Measurements from ENCODE around the gene OBP2A. TPM values are rescaled to one million over a fixed set of nuclear protein-coding genes. Genes with fewer than 3 reads are reported as not detected.

Gene OBP2A
- total RNA-seq, 8 experiments from 2014 or later, result 0.29 to 18.3 (median 0.75) TPM; not detected in 4

GRCh38 chr9:135554718-135555117 lies 8.8 kb downstream of the OBP2A start:
- Histone ChIP-seq H3K4me3 (no peak overlapping the region), H3K4me1 (replicated peaks in 1 of 2) (no peaks in the 10 kb centered on the region), H3K27ac (no peak overlapping the region)
- peak in 1 of 8 experiments; percentile 10 for ATAC-seq (replicated peaks in 6 of 8)
- in situ Hi-C loops (cut with MboI; ENCODE audit: low pct_unique_long_range_greater_than_20kb in 2 of 9, low sequenced_read_pairs in 9 of 9, unreplicated experiment in 9 of 9), result no loop called here
- WGBS, 10 experiments, result 11 to 100% (median 65%) methylated on average over 1 to 4 of the region's 4 CpGs; no CpG with 5 or more reads in 2 of the 10 experiments

- H3K4me1 ChIP-seq (replicated peaks in 1 of 2), result no peaks in the 10 kb centered on the region
- in situ Hi-C loops (cut with MboI; ENCODE audit: low pct_unique_long_range_greater_than_20kb in 2 of 9, low sequenced_read_pairs in 9 of 9, unreplicated experiment in 9 of 9), result no loop called here
- WGBS, 10 experiments, result 33 to 85% (median 70%) methylated on average over 1 to 5 of the region's 5 CpGs; no CpG with 5 or more reads in 2 of the 10 experiments
- no peak overlapping the region for H3K27ac ChIP-seq
- ATAC-seq (replicated peaks in 6 of 8), result no peak
- no peak overlapping the region for H3K4me3 ChIP-seq
Observed at GRCh38 chr9:135555203-135555602, 9.3 kb downstream of the OBP2A start.

- H3K4me3 ChIP-seq, result no peak overlapping the region
- H3K27ac ChIP-seq, result no peak overlapping the region
- H3K4me1 ChIP-seq (replicated peaks in 1 of 2), result no peaks in the 10 kb centered on the region
- ATAC-seq (replicated peaks in 6 of 8), result no peak
- WGBS, 10 experiments, result 50 to 89% (median 72%) methylated on average over 2 to 16 of the region's 16 CpGs
- in situ Hi-C loops (cut with MboI; ENCODE audit: low pct_unique_long_range_greater_than_20kb in 2 of 9, low sequenced_read_pairs in 9 of 9, unreplicated experiment in 9 of 9), result no loop called here
Observed at GRCh38 chr9:135555910-135556309, 10.0 kb downstream of the OBP2A start.

- 18 to 93% (median 87%) methylated on average over 2 to 10 of the region's 11 CpGs; no CpG with 5 or more reads in 4 of the 10 experiments for WGBS, 10 experiments
- Histone ChIP-seq H3K4me1 (replicated peaks in 1 of 2) (no peaks in the 10 kb centered on the region), H3K27ac (no peak overlapping the region), H3K4me3 (no peak overlapping the region)
- peak in 2 of 8 experiments; percentile 47 to 87 for ATAC-seq (replicated peaks in 6 of 8)
- in situ Hi-C loops (cut with MboI; ENCODE audit: low pct_unique_long_range_greater_than_20kb in 2 of 9, low sequenced_read_pairs in 9 of 9, unreplicated experiment in 9 of 9), result no loop called here
Observed at GRCh38 chr9:135559606-135560005, 13.7 kb downstream of the OBP2A start.

- peak in 4 of 8 experiments; percentile 12 to 35 (median 26) for ATAC-seq (replicated peaks in 6 of 8)
- no peak within 1 kb of the TSS for H3K27ac ChIP-seq
- H3K4me1 ChIP-seq (replicated peaks in 1 of 2), result no peaks in the 10 kb centered on the region
- 45 to 100% (median 69%) methylated on average over 1 to 8 of the region's 20 CpGs; no CpG with 5 or more reads in 6 of the 10 experiments for WGBS, 10 experiments
- in situ Hi-C loops (cut with MboI; ENCODE audit: low pct_unique_long_range_greater_than_20kb in 2 of 9, low sequenced_read_pairs in 9 of 9, unreplicated experiment in 9 of 9), result no loop called here
- H3K4me3 ChIP-seq, result no peak within 1 kb of the TSS
Observed at GRCh38 chr9:135561391-135562234, 15.7 kb downstream of the OBP2A start, which contains the start of gene PAEP. Gene PAEP, plus strand, starts transcription at chr9:135561756.

GRCh38 chr9:135562235-135562745 lies 16.4 kb downstream of the OBP2A start:
- in situ Hi-C loops (cut with MboI; ENCODE audit: low pct_unique_long_range_greater_than_20kb in 2 of 9, low sequenced_read_pairs in 9 of 9, unreplicated experiment in 9 of 9), result no loop called here
- 75 to 96% (median 80%) methylated on average over 1 to 6 of the region's 17 CpGs; no CpG with 5 or more reads in 7 of the 10 experiments for WGBS, 10 experiments
- H3K27ac ChIP-seq, result no peak overlapping the region

GRCh38 chr9:135563039-135563476 lies 17.1 kb downstream of the OBP2A start:
- no CpG with 5 or more reads among the region's 1 CpG for WGBS, 10 experiments

More at GRCh38 chr9:135562235-135562745, 16.4 kb downstream of the OBP2A start:
- ATAC-seq (replicated peaks in 6 of 8), result no peak
- no peaks in the 10 kb centered on the region for H3K4me1 ChIP-seq (replicated peaks in 1 of 2)
- no peak overlapping the region for H3K4me3 ChIP-seq

GRCh38 chr9:135563858-135564257 lies 17.9 kb downstream of the OBP2A start:
- Histone ChIP-seq H3K27ac (no peak overlapping the region), H3K4me1 (replicated peaks in 1 of 2) (no peaks in the 10 kb centered on the region), H3K4me3 (no peak overlapping the region)
- ATAC-seq (replicated peaks in 6 of 8), result no peak
- 49 to 94% (median 61%) methylated on average over 2 to 5 of the region's 12 CpGs; no CpG with 5 or more reads in 3 of the 10 experiments for WGBS, 10 experiments
- in situ Hi-C loops (cut with MboI; ENCODE audit: low pct_unique_long_range_greater_than_20kb in 2 of 9, low sequenced_read_pairs in 9 of 9, unreplicated experiment in 9 of 9), result no loop called here

More at GRCh38 chr9:135563039-135563476, 17.1 kb downstream of the OBP2A start:
- H3K27ac ChIP-seq, result no peak overlapping the region
- H3K4me1 ChIP-seq (replicated peaks in 1 of 2), result no peaks in the 10 kb centered on the region
- H3K4me3 ChIP-seq, result no peak overlapping the region
- no peak for ATAC-seq (replicated peaks in 6 of 8)
- in situ Hi-C loops (cut with MboI; ENCODE audit: low pct_unique_long_range_greater_than_20kb in 2 of 9, low sequenced_read_pairs in 9 of 9, unreplicated experiment in 9 of 9), result no loop called here

GRCh38 chr9:135565141-135565628 lies 19.3 kb downstream of the OBP2A start:
- H3K4me3 ChIP-seq, result no peak overlapping the region
- in situ Hi-C loops (cut with MboI; ENCODE audit: low pct_unique_long_range_greater_than_20kb in 2 of 9, low sequenced_read_pairs in 9 of 9, unreplicated experiment in 9 of 9), result no loop called here
- WGBS, 10 experiments, result 80 to 100% (median 100%) methylated on average over 1 to 2 of the region's 9 CpGs; no CpG with 5 or more reads in 7 of the 10 experiments
- H3K27ac ChIP-seq, result no peak overlapping the region
- peak in 3 of 8 experiments; percentile 24 to 37 (median 25) for ATAC-seq (replicated peaks in 6 of 8)
- H3K4me1 ChIP-seq (replicated peaks in 1 of 2), result no peaks in the 10 kb centered on the region

- peak in 1 of 8 experiments; percentile 46 for ATAC-seq (replicated peaks in 6 of 8)
Observed at GRCh38 chr9:135565636-135566035, 19.7 kb downstream of the OBP2A start.

GRCh38 chr9:135566552-135566951 lies 20.6 kb downstream of the OBP2A start:
- WGBS, 10 experiments, result 40 to 87% (median 79%) methylated on average over 1 to 8 of the region's 10 CpGs; no CpG with 5 or more reads in 4 of the 10 experiments
- no peaks in the 10 kb centered on the region for H3K4me1 ChIP-seq (replicated peaks in 1 of 2)
- no peak for ATAC-seq (replicated peaks in 6 of 8)
- H3K4me3 ChIP-seq, result no peak overlapping the region
- in situ Hi-C loops (cut with MboI; ENCODE audit: low pct_unique_long_range_greater_than_20kb in 2 of 9, low sequenced_read_pairs in 9 of 9, unreplicated experiment in 9 of 9), result no loop called here
- no peak overlapping the region for H3K27ac ChIP-seq

More at GRCh38 chr9:135565636-135566035, 19.7 kb downstream of the OBP2A start:
- WGBS, 10 experiments, result 61 to 94% (median 84%) methylated on average over 3 to 4 of the region's 8 CpGs; no CpG with 5 or more reads in 7 of the 10 experiments
- H3K4me1 ChIP-seq (replicated peaks in 1 of 2), result no peaks in the 10 kb centered on the region
- H3K27ac ChIP-seq, result no peak overlapping the region
- in situ Hi-C loops (cut with MboI; ENCODE audit: low pct_unique_long_range_greater_than_20kb in 2 of 9, low sequenced_read_pairs in 9 of 9, unreplicated experiment in 9 of 9), result no loop called here
- no peak overlapping the region for H3K4me3 ChIP-seq

- H3K27ac ChIP-seq, result no peak overlapping the region
- 0 to 90% (median 64%) methylated on average over 1 to 4 of the region's 9 CpGs; no CpG with 5 or more reads in 4 of the 10 experiments for WGBS, 10 experiments
- no peak for ATAC-seq (replicated peaks in 6 of 8)
- H3K4me1 ChIP-seq (replicated peaks in 1 of 2), result no peaks in the 10 kb centered on the region
- in situ Hi-C loops (cut with MboI; ENCODE audit: low pct_unique_long_range_greater_than_20kb in 2 of 9, low sequenced_read_pairs in 9 of 9, unreplicated experiment in 9 of 9), result no loop called here
- no peak overlapping the region for H3K4me3 ChIP-seq
Observed at GRCh38 chr9:135567311-135567710, 21.4 kb downstream of the OBP2A start.

- no peak for ATAC-seq (replicated peaks in 6 of 8)
- Histone ChIP-seq H3K4me3 (no peak overlapping the region), H3K4me1 (replicated peaks in 1 of 2) (no peaks in the 10 kb centered on the region), H3K27ac (no peak overlapping the region)
- in situ Hi-C loops (cut with MboI; ENCODE audit: low pct_unique_long_range_greater_than_20kb in 2 of 9, low sequenced_read_pairs in 9 of 9, unreplicated experiment in 9 of 9), result no loop called here
- 30 to 100% (median 84%) methylated on average over 1 to 5 of the region's 6 CpGs; no CpG with 5 or more reads in 4 of the 10 experiments for WGBS, 10 experiments
Observed at GRCh38 chr9:135568026-135568425, 22.1 kb downstream of the OBP2A start.

Data from motor neuron (in vitro differentiated cells).